Head of caudate nucleus (tissue), 42 donors: ENCODE measurements around the gene USP51.
"Not testable (repeated sequence)": the region's sequence is repeated elsewhere in the genome, so short reads cannot be mapped to it uniquely, and the experiment has no call there.

Source experiments
- DNase-seq, 42 donors: peaks; one replicate each; pipeline versions ENCODE4 v3.0.0 to v3.0.0-alpha.2; 2020 to 2021; ENCODE audit warnings: mixed read lengths in 7 of 42
- intact Hi-C: fragments of 100-400 bp; cut with DNase I; formaldehyde crosslinking; loops from one replicate; pipeline ENCODE4 v1.15.0; 2022

The USP51 gene

DNA sequence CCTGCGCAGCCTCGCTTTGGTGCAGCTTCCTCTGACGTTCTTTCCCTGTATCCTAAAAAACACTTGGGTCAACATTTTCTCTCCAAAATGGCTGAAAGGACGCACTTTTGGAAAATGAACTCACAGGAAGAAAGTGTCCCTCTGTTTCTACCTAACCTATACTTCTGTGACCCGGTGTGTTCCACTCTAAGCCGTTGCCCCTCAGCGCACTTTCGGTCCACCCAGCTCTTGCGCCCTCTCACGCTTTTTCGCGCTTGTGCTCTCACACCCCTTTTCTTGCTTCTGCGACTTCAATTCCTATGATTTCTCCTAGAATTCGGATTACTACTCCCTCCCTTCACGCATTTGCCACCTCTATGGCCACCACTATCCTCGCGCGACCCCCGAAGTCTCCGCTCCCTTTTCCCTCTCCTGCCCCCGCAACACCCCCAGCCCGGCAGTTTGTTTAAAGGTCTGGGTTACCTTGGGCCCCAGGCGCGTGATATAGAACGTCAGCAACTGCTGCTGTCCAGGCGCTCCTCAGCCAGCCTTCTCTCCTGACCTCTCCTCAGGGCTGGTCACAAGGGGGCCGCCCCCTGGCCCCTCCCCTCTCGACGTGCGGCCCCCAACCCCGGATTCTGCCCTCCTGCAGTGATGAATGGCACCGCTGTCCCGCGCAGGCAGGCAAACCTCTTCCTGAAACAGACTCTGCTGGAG, at the start of gene USP51:
Gene USP51 (minus strand): TSS at position 535 of the 696 bp plus-strand sequence. CDS start 909 bp downstream, outside the sequence.
- intact Hi-C loops = no loop called here

DNA sequence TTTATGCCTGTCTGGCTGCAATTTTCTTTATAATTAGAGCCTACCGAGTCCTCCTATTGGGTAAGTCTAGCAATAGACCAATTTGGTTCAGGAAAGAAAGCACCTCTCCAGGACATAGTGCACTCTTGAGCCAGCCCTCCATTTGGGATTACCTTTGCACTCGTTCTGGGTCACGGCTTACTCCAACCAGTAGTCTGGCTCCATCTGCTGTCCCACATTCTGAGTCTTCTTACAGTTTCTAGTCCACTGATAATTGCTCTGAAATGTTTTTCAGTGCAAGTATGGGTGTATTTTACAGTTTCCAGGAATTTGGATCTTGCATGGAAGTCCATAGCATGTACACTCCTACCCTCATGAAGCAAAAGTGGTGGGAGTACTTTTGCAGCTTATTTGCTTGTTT, 34.8 kb upstream of the USP51 start:
- peak in 5 of 42 donors; percentile 8 to 43 (median 21) for DNase-seq
- intact Hi-C loops = no loop called here

More for the DNA sequence above, at the start of gene USP51:
- peak; percentile 11 to 84 (median 40) for DNase-seq

DNA sequence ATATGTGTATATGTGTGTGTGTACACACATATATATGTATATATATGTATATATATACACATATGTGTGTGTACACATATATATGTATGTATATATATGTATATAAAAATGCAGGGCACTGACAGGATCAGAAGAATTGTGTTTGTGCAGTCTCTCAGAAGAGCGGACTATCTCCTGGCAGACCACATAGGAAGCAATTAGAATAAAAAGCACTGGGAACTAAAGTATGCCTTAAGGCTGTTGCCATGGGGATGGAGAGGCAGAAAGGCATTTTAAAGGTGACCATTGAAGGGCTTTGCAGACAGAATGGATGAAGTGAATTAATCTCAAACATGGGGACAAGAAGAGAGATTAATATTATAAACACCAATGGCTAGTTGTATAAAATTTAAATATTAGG, 33.7 kb upstream of the USP51 start:
- intact Hi-C loops = no loop called here
- no peak for DNase-seq

DNA sequence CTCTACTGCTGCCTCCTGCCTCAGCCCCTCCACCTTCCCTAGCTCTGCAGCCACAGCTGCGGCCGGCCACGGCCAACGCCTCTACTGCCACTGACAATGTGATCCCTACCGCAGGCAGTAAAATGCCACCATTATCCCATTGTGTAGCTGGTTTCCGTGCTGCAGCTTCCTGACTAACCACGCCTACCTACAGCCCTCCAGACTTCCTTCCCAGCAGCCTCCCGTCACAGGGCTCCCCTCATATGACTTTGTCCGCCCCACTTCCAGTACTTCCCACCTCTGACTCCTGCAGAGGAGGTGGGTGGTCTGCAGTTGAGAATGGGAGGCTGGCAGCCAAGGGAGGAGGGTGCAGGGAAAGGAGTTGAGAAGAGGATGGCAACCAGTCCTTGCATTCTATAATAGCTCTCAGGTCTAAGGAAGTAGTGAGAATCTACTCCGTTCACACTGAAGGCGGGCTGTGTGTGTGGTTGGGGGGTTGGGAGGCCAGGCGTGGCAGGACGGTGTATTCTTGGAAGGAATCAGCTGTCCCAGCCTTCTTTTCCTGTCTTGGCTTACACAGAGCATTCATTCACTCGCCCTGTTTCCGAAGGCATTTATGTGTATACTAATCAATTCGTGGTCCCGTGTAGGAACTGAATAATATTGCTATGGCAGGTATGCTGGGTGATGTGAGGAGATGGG, 33.1 kb upstream of the USP51 start:
- intact Hi-C loops = no loop called here
- DNase-seq = peak in 30 of 42 donors; percentile 4 to 59 (median 22)

DNA sequence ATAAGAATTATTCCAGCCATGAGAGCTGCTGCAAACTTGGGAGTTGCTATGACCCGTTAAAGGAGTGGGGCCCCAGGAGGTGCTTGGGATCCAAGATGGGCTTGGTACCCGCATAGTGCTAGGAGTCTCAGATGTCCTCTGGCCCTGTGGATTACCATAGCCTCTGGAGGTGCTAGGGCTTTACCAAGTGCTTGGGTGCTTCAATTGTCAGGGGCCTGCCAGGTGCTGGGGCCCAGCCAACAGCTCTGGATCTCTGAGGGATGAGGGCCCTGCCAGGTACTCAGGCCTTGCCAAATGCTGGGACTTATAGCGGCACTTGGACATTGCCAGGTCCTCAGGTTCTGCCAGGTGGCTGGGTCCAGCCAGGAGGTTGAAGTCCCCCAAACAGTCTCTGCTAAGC, 32.0 kb upstream of the USP51 start:
- no peak for DNase-seq
- intact Hi-C loops = no loop called here

DNA sequence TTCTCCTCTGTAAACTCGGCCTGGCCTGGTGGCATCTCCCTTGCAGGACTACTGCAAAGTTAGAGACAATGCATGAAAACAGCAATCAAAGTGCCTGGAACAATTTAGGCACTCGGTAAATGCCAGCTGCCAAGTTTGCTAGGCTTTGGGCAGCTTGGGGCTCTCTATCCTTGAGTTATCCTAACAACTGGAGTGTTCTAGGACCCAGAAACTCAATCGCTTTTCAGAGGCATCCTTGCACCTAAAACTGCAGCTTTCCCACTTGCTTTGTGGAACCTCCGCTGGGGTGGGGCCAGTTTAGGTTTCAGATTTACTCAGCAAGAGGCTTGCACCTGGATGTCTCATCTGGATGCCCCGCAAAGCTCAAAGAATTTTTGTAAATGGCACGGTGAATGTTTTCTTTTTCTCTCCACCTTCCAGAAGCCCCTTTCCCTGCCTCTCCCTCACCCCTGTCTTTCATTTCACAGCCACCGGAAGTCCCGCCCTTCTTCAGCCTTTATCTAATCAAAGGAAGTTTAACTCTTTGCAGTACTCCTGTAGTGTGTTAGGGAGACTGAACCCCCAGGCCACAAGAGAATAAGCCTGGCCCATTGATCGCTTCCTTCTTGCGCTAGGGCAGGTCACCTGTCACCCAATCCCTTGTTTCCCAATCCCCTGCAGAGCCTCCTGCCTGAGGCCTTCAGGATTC, 27.3 kb upstream of the USP51 start:
- intact Hi-C loops = not testable (repeated sequence)

DNA sequence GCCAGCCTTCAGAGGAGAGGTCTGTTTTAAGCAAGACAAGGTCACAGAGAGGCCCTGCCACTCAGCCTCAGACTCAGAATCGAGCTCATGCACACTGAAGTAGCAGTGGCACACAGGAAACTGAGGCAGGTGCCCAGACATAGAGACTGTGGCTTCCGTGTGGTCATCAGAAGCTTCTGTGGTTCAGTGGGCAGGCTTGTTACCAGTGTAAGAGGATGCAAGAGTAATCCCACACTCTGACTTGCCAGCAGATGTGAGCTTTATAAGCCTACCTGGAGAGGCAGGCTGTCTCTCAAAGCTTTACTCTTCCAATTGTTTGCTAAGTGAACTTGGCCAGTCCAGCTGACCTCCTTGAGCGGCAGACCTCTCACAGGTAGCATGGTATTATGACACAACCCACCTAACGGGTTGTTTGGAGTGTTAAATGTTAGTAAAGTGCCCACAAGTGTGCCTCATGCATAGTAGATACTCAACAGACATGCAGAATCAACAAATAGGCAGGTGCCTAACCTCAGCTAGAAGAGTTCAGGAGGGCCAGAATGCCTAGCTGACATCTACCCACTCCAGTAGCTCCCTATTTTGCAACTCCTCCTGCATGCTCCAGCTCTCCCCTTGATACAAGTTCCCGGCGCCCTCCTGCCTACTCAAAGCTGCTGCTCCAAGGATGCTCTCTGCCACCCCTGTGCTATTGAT, 23.5 kb upstream of the USP51 start:
- DNase-seq, intact Hi-C loops: not testable (repeated sequence)

More for the DNA sequence above, 27.3 kb upstream of the USP51 start:
- DNase-seq = not testable (repeated sequence)

DNA sequence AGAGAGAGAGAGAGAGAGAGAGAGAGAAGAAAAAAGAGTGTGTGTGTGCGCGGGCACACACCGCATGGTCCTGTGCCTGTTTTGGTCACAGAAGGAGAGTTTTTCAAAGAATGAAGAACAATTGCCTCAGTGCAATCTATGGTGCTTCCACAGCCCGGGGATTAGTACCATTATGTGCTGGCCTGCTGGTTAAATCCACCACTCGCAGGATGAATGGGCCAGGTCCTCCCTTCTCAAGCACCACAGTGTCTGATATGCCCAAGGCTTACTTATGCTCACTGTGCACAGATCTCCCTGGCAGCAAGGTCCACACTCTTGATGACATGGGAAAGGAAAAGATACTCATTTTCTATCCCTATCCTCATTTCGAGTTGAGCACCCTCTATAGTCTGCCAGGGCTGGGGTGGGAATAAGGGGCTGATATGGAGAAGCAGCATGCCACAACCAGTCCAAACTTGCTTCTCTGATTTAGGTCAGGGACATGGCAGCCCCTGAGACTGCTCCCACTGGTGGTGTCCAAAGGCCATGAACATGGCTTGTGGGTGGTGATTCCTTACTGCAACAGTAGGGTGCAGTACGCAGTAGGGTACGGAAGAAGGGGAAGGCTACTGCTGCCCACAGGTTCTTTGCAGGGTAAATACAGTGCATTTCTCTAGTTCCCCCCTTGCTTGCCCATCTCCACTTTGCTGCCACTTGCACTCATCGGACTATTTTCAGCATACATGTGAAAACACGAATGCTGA, 18.9 kb upstream of the USP51 start:
- DNase-seq, intact Hi-C loops: not testable (repeated sequence)

DNA sequence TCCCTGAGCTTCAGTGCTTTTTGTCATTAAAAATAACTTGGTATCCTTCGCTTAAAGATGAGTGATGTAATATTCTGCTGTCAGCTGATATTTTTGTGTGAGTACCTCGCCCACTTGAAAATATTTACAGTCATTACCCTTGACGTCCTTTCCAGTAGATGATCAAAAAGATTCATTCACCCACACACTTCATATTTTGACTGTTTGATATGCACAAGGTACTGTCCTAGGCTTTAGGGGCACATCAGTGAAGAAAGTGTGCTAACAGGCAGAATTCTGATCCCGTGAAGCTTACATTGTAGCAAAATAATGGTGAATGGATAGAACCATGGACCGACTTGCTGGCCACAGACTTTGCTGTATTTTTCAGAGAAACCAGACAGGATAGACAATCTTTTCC, 18.1 kb upstream of the USP51 start:
- intact Hi-C loops, DNase-seq: not testable (repeated sequence)

DNA sequence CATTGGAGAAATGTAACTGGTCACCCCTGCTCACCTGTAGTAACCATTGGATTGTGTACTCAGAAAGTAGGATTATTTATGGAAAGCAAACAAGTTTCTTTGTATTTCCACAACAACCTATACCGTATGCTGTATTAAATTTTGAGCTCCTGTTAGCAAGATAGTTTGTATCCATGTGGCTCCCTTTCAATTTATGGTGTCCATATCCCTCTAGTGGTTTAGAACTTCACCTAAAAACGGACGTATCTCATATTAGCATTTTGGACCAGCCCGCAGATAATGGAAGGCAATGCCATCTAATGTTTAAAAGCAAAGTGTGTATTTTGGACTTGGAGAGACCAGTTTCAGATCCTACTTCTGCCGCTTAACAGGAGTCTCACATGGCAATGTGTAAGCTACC, 17.4 kb upstream of the USP51 start:
- DNase-seq, intact Hi-C loops: not testable (repeated sequence)

DNA sequence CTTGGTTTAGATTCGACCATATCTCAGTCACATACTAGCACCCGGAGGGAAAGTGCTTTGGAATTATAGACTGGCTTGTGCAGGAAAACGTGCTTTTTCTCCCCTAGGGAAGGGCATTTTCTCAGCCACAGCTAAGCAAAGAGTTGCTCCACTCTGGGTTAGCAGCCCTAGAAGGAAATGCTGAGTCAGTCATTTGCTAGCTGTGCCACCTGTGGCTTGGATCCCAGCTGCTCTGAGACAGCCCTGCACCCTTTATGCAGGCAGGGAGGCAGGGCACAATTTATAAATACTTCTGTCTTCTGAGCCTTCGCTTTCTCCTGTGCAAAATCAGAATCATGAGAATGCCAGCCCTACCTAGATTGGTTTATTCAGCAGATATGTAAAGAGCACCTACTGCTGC, 1.3 kb upstream of the USP51 start:
- peak in 2 of 42 donors; percentile 35 to 39 for DNase-seq
- intact Hi-C loops = no loop called here

DNA sequence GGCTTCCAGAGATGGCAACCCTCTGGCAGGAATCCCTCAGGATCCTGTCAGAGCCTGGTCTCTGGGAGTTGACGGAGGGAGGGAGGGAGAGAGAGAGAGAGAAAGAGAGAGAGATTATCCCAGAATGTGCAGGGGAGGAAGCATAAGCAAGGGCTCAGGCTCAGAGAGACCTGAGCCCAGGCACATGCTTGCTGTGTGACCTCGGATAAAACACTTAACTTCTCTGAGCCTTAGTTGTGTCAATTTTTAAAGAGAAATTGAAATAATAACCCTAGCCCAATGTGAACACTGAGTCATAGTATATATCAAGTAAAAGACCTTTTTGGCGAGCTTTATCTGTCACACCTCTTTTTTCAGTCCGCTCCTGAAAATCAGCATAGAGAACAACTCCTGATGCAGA, 473 bp upstream of the USP51 start:
- intact Hi-C loops = no loop called here
- DNase-seq = no peak

DNA sequence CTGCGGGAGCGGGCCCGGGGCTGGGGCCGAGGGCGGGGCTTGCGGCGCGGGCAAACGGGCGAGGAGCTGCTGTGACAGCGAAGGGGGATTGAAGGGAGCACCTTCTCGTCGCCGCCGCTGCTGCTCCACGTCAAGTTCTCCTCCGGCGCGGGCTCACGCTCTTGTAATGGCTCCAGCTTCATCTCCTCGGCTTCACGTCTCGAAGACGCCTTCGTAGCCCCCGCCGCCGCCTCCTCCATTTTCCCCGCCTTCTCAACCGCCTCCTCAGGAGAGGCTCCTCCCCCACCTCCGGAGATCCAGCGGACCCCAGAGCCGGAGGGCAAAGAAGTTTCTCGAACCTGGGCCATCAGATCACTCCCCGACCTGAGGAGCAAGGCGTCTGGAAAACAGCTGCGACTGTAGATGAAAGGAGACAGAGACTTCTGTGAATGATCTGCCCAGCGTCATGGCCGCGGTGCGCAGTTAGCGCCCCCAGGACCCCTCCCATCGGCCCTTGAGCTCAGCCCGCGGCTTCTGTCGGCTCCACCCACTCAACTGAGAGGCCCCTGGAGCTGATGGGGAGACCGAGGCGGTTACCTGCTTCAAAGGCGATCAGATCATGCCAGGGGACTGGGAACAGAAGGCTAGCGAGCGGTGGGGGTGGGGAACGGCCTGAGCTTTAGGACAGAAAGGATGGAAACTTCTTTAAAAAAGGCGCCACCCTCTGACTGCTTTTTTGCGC, 895 bp downstream of the USP51 start:
- intact Hi-C loops = no loop called here

DNA sequence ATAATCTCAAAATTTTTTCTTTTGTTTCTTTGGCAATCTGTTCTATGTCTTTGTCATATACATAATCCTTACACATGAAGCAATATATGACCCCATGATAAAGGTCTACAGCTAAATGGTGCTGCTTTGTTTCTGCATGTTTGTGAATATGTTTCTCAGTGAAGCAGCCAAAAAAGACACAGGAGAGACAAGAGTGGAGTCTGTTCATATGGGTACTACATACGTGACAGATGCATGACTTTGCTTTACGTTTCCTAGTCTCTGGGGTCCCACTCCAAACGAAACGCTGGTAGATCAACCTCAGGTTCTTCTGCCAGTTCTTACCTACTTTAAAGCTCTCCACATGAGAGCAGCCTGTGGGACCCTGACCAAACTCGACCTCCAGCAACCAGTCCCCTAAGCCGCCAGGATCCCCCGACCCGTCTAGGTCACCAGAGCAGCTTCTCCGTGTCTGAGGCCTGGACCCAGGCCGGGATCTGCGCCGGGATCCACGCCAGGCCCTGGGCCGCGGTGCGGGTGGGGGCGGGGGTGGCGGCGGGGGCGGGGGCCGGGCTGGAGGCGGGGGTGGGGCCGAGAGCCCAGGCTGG, 1.5 kb downstream of the USP51 start:
- intact Hi-C loops = no loop called here
- DNase-seq = peak in 19 of 42 donors; percentile 47 to 80 (median 63)

More for the DNA sequence above, 895 bp downstream of the USP51 start:
- peak in 41 of 42 donors; percentile 36 to 88 (median 76) for DNase-seq

DNA sequence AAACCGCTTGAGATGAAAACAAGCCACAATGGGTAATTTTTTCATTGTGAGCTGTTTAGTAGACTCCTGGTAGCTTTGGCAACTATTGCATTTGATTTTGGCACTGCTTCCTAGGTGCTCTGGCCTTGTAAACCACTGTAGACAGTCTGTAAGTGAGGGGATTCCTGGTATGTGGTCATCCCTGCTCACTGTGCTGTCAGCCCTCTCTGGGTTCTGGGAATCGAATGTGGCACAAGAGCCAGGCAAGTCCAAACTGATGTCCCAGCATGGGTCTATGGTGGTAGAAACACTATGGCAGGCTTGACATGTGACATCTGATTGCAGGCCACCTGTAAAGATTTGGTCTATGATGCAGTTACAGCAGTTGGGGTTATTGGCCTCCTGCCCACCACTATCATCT, 2.5 kb downstream of the USP51 start:
- intact Hi-C loops = no loop called here

DNA sequence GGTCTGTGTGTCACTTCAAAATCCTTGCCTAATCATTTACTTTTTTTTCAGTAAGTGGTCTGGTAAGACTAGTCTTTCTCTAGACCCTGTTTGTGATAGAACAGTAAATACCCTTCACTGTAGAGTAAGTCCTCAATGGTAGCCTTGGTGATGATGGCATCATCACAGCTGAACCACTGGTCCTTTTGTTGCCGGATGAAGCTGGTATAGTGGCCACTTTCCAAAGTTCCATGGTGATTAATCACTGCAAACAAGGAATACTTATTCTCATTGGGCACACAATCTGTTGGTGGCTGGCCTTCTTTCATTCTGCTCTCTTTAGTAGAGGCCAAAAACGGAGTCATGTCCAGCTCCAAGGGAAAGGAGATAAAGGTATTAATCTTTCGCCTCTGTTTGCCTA, 2.9 kb downstream of the USP51 start:
- peak in 38 of 42 donors; percentile 6 to 84 (median 58) for DNase-seq
- intact Hi-C loops = no loop called here

More for the DNA sequence above, 2.5 kb downstream of the USP51 start:
- peak in 8 of 42 donors; percentile 2 to 48 (median 21) for DNase-seq

DNA sequence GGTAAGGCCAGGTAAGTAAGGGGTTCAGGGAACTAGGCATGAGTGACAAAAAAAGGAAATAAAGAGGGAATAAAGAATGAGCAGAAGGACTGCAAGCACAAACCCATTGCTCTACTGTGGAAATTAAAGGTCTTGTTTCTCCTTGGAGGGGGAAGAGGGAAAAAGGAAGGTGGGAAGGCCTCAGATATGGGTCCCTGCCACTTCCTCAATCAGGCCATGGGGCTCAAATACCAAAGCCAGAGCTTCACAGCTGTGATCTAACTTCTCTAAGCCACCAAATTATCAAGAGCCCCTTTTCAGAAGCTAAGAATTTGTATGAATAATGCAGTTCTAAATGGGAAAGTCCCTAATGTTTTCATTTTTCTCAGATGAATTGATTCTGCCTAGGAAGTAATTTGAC, 4.7 kb downstream of the USP51 start:
- intact Hi-C loops = no loop called here
- DNase-seq = peak in 1 of 42 donors; percentile 24
